GM12891 (cell line): ENCODE measurements around the gene PUDP.

Experiments
- PAX5 ChIP-seq: IDR thresholded peaks from 2 replicates; pipeline ENCODE4 v1.6.1; 2011; ENCODE audit warnings: low read length, moderate library complexity, mild to moderate bottlenecking; ENCODE audit not compliant: insufficient read depth, severe bottlenecking
- POLR2A ChIP-seq: IDR thresholded peaks from 2 replicates; pipeline ENCODE4 v1.6.1; 2011; ENCODE audit warnings: low read depth, low read length, control low read depth
- POLR2AphosphoS5 ChIP-seq: IDR thresholded peaks from 2 replicates; pipeline ENCODE4 v1.6.1; 2011; ENCODE audit warnings: low read depth, low read length, control low read depth
- POU2F2 ChIP-seq: IDR thresholded peaks from 2 replicates; pipeline ENCODE4 v1.6.1; 2011; ENCODE audit warnings: low read depth, mild to moderate bottlenecking, control low read depth, low read length, moderate library complexity
- SPI1 ChIP-seq: IDR thresholded peaks from 2 replicates; pipeline ENCODE4 v1.6.1; 2011; ENCODE audit warnings: low read depth, low read length, control low read depth
- TAF1 ChIP-seq: IDR thresholded peaks from 2 replicates; pipeline ENCODE4 v1.6.1; 2011; ENCODE audit warnings: low read depth, low read length, control low read depth

DNA sequence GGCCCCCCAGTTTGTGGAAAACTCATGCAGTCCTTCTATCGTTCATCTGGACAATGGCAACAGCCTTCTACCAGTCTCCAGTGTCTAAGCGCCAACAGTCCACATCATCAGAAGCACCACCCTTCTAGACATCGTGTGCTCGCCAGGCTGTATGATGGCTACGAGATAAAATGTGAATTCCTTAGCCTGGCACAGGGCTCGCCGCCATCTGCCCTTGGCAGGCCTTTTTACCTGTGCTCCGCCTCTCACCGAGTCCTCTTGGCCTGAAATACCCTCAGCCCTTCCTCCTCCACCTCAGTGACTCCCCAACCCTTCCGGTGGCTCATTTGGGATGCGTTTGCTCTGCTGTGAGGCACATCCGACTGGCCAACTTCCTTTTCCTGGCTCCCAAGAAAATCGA lies 16.3 kb downstream of the PUDP start:
- TF ChIP-seq PAX5 (no peak), POU2F2 (no peak), SPI1 (no peak), POLR2AphosphoS5 (no peak), POLR2A (no peak), TAF1 (no peak)
